NCI-H446 (cell line): ENCODE data around the gene ZNF236.
"Not testable (repeated sequence)": the region's sequence is repeated elsewhere in the genome, so short reads cannot be mapped to it uniquely, and the experiment has no call there.

ENCODE experiments used
- DNase-seq, 2 experiments: peaks; one replicate each; lab custom pipeline; 2025; lab: John Stamatoyannopoulos, UW

The ZNF236 gene

DNA sequence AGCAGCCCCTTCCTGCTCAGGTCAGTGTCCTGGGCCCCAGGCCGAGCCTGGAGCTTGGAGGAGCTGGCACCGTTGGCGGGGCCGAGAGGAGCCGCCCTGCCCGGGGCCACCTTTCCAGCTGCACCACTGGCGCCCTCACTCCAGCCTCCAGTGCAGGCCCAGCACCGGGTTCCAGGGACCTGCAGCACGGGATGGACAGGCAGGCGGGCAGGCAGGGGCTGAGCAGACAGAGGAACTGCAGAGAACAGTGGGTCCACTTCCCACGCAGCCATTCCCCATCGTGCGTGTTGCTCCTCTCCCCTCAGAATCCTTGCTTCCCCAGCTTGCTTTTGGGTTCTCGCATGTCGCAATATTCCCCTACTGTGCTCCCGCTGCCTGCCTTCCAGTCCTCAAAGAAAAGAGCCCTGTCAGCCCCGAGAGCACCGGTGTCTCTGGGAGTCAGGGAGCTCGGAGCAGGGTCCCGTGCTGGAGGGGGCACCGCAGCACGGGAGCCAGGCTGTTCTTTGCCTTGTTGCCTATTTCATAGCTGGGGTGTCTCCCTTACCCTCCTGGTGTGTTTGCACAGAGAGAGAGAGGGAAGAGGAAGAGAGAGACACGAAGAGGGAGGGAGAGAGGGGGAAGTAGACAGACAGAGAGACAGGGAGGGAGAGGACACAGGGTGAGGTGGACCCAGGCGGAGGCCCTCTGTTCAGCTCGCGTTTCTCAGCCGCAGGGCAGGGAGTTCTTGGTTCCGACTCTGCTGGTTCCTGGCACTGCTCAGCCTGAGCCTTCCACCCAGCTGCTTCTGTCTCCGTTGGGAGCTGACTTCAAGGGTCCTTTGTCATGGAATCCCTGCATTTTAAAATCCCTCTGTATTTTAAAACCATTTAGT, 184.2 kb downstream of the ZNF236 start:
- no peak for DNase-seq

DNA sequence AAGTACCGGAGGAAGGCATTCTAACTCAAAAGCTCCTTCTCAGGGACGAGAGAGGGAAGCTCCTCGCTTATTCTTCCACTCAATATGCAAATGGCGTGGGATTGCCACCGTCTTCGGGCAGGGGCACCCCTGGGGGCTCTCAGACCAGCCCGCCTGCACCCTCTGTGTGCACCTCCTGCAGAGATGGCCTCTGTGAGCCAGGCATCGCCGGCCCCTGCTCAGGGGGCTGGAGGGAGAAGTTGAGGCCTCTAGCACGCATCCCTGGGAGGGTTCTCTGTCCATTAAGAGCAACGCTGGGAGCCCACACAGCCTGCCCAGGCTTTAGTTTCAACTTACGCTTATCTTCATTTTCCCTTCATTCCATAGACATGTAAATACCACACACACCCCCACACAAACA, 184.9 kb downstream of the ZNF236 start:
- DNase-seq, result no peak

DNA sequence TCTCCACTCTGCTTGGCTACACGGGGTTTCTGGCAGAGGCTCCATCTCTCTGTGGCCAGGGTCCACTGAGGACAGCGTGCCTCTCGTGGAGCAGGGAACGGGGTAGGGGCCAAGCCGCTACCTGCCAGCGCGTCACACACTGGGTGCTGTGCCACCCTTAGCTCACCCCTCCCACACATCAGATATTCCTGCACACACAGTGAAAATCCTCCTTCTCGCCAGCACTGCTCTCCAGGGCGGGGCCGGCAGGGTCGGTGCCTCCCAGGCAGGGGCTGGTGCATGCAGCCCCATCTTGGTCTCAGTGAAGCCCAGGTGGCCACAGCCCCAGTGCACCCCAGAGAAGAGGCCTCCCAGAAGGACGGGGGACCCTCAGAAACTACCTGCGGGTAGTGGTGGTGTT, 185.6 kb downstream of the ZNF236 start:
- no peak for DNase-seq

DNA sequence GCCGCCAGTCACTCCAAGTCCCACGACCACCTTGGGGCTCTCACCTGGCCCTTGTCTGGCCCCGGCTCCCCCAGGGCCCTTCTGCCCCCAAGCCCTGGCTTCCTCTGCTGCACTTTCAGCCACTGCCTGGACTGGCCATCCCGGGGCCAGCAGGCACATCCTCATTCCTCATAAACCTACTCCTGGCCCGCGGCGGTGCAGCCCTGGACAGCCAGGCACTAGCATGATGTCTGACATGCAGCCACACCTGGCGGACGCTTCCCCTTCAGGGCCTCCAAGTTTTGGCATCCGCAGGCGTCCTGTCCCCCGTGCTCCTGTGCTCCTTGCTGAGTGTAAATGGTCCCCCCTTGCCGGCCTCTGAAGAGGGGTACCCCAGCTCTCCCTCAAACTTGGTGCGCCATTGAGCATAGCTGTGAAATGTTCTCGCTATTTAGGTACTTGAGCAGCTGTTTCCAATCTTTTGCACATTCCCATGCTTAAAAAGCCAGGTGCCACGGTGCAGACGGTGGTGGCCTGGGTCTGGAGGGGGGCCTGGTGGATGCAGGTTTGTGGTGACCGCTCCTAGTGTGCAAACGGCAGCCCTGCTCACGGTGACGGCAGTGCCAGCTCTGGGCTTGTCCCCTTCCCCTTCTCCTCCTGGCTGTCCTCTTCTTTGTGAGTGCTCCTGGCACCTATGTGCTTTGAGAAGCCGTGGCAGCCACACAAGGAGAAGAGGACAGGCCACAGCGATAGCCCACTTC, 186.4 kb downstream of the ZNF236 start:
- no peak for DNase-seq

DNA sequence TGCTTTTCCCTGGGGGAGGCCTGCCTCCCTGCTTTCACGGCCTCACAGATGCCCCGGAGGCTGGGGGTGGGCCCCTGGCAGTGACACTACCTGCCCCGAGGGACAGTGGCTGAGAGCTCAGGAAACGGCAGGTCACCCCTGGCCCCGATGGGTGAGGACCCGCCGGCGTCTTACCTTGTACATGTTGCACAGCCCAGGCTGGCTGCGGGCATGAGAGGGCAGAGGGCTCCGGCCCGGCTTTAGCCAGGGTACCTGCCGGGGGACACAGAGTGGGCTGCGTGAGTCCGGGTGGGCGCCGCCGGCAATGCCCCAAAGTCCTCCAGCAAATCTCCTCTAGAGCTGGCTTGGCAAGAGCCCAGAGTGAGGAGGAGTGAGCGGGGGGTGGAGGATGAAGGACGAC, 187.3 kb downstream of the ZNF236 start:
- DNase-seq, result no peak

DNA sequence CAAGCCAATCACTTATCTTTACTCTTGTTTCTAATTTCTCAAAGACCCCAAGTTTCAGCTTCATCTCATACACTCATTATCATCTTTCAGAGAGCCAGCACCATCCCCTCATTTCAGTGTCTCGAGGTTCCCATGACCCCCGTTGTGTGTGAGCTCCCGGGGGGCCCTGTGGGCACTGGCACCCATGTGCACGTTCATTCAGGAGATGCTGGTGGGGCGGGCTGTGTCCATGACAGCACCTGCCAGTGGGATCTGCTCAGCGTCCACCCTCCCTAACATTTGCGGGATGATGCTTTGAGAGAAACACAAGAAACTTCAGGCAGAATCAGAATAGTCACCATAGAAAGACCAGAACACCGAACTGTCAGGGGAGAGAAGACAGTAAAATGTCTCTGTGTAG, 189.8 kb downstream of the ZNF236 start:
- no peak for DNase-seq

DNA sequence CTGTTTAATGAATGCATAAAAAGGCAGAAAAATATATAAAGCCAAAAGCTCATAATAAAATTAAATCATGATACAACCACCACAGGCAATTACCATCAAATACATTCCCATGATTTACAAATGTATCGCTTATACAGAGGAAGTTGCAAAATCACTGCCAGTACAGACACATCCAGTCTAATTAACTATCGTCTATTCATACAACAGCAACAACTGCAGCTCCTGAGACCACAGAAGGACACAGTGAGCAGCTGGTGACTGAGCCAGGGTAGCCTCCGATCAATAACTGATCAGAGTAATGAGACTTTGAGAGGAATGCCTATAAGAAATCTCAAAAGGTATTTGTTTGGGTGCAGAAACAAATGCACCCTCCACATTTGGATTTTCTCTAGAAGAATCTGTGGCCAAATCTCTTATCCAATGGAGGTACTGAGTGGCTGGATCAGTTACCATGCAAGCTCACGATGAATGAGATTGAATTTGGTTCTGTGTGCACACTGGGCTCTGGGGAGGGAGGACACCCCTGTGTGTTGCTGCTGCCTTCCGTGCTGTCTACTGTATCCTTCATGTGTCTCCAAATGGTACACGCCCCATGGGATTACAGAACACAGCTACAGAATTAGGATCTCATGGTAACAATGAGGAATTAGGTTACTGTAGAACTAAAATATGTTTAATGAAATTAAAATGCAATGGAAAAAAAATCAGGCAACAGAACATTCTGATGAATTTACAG, 190.6 kb downstream of the ZNF236 start:
- no peak for DNase-seq

DNA sequence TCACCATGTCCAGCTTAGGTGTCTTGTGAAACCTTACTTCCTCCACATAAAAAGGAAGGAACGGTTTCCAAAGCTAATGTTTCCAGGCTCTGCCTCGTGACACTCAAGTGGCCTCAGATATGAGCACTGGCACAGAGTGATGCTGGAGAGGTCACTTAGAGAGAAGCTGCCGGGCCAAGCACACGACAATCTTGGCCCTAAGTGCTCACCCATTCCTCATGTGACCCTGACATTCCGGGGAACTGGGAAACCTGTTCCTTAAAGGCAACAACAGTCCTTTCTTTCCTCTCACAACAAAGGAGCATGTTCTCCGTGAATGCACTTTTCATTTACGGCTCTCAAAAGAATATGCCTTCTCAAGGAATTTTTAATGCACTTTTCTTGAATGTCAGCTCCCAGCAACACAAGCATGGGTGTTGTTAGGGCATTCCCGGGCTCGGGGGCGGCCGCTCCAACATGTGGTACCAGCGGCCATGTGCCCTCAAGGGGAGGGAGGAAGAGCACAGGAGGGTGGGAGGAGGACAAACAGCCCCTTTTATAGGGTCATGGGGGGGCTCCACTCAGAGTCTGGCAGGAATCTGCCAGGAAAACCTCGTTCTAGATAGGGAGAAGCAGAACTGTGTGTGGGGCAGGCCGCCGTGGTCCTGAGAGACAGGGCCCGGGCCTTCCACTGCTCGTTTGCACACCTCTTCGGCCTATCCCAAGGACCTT, 191.6 kb downstream of the ZNF236 start:
- DNase-seq, result no peak

DNA sequence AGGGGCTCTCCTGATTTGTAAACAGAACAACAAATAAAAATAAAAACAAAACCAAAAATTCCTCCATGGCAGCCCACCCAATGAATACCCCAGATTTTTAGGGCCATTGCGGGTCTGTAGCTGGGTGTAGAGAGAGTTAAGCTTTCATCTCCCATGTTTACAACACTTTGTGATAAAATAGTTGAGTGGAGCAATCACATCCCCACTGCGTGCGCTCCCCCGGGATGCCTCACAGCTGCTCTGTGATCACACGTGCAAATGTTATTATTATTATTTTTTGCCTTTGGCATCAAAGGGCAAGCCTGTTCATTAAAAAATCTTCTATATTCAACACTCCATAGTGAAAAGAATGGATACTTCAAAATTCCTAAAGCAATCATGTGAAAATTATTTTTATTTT, 192.2 kb downstream of the ZNF236 start:
- no peak for DNase-seq

DNA sequence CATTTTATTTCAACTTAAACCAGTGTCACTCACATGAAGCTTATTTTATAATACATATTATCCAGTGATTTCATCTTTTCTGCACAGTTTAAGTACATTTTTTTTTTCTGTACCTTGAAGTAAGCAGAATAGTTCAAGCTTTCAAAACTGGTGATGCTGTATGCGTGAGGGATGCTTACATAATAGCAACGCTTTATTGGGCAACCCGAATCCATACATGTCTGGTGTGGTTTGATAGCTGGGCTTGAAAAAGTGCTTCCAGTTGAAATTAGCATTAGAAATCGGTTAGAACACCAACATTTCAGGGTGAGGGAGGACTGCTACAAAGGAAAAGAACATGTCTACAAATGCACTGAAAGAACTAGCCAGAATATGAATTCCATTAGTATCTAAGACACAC, 192.8 kb downstream of the ZNF236 start:
- DNase-seq, result no peak

DNA sequence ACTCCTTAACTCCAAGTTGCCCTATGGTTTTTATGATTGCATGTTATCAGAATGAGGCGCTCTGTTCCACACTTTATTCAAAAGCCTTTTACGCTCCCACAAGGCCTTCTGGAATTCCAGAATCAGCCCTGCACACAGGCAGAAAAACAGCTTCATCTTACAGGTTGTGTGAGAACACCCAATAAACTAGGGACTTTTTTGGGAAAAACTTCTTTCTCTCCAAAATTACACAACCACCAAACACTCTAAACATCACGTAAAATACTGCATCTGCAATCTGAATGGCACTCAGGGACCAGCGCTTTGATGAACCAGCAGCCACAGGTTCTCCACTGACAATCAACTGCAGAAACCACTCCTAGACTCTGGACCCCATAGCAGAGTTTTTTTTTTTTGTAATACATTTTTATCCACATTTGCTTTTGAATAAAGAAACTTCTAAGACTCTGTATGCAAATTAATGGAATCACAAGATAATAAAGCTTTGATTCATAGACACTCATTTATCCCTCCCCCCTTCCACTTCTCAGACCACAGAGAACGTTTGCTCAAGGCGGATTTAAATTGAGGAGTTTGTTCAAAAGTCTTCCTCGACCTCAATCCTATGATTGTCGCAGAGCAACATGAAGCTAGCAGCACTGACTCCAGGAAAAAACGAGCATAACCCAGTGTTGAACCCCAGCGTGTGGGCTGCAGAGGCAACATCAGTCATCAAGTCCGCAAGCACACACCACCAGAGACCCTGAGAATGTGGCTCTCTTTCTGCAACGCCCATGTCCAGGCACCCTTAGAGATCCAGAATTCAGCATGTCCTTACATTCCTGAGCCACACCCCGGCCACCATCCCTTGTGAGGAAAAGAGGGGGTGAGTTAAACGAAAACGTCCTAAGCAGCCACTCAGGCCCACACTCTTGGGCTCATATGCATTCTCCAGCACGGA, 193.7 kb downstream of the ZNF236 start:
- no peak for DNase-seq

DNA sequence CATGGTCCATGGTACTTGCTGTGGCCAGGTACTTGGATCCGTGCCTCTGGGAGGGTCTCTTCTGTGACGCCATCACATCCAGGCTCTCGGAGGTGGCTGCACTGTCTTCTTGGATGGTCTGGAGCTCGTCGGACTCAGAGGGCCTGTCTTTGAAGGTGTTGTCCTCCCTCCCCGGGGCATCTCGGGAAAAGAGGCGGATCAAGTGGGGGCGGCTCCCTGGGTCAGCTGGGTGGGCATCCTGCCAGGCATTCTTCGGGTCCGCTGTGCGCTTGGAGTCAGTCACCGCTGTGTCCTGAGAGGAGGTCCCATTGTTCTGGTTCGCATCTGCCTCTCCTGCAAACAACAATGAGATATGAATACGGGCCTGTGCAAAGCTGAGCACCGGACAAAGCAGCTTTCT, 194.6 kb downstream of the ZNF236 start:
- no peak for DNase-seq

DNA sequence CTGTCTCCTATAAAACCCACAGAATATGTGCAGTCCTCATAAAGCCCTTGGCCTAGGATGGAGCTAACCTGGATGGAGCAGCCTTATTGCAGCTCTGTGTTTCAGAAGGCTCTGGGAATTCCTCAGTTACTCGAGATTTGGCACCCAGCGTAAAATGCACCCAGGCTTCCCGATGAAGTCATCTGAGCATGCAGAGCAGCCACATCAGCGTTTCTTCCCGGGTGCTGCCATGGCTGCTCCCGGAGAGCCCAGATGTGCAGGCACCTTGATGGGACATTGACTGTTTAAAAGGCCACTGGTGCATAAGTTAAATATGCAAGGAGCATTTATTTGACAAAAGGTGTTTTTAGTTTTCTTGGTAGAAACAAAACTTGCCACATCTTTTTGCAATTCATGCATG, 195.0 kb downstream of the ZNF236 start:
- DNase-seq, result no peak

DNA sequence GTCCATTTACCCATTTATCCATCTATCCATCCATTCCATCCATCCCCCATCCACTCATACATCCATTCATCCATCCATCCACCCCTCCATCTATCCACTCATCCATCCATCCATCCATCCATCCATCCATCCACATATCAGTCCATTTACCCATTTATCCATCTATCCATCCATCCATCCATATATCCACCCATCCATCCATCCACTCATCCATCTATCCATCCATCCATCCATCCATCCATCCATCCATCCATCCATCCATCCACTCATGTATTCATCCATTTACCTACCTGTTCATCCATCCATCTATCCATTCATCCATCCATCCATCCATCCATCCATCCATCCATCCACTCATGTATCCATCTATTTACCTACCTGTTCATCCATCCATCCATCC, 196.3 kb downstream of the ZNF236 start:
- DNase-seq, result not testable (repeated sequence)

DNA sequence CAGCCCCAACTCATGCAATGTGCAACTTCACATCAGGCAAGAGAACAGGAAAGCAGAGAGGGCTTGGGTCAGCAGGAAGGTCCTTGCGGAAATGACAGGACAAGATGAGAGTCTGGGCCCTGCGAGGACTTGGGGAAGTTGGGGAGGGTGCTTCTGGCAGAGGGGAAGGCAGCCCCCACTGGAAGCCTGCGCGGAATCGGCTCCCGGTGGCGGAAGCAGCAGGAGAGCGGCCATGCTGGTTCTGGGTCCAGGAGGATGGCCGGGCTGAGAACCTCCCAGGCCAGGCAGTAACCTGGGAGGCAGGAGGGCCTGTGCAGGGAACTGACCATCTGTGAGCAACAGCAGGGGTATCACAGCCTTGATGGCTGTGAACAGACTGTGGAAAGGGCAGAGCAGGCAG, 197.3 kb downstream of the ZNF236 start:
- DNase-seq, result no peak
